AG08395 (cell line): ENCODE results near the gene ROR2.

Source experiments
- DNase-seq: peaks from one replicate; pipeline ENCODE4 v3.0.0; 2012; ENCODE audit warnings: mixed read lengths, low spot score

Gene ROR2

GRCh38 chr9:91716239-91716638, 233.8 kb downstream of the ROR2 start:
- no peak for DNase-seq

GRCh38 chr9:91714874-91715615, 235.0 kb downstream of the ROR2 start:
- DNase-seq = no peak

- DNase-seq = peak; percentile 45
Measured at GRCh38 chr9:91714020-91714806, 235.8 kb downstream of the ROR2 start.

- no peak for DNase-seq
Measured at GRCh38 chr9:91712811-91713210, 237.2 kb downstream of the ROR2 start.

- DNase-seq = no peak
Measured at GRCh38 chr9:91711755-91712601, 238.1 kb downstream of the ROR2 start.

GRCh38 chr9:91710158-91710557, 239.9 kb downstream of the ROR2 start:
- no peak for DNase-seq

- DNase-seq = no peak
Measured at GRCh38 chr9:91705386-91705785, 244.6 kb downstream of the ROR2 start.

- no peak for DNase-seq
Measured at GRCh38 chr9:91700475-91700874, 249.6 kb downstream of the ROR2 start.

GRCh38 chr9:91698266-91698665, 251.8 kb downstream of the ROR2 start:
- no peak for DNase-seq

GRCh38 chr9:91697201-91697600, 252.8 kb downstream of the ROR2 start:
- DNase-seq = no peak

GRCh38 chr9:91694081-91694870, 255.8 kb downstream of the ROR2 start:
- no peak for DNase-seq

GRCh38 chr9:91693226-91693625, 256.8 kb downstream of the ROR2 start:
- no peak for DNase-seq

GRCh38 chr9:91690540-91691249, 259.3 kb downstream of the ROR2 start:
- DNase-seq = no peak

- DNase-seq = no peak
Measured at GRCh38 chr9:91689006-91689405, 261.0 kb downstream of the ROR2 start.

- no peak for DNase-seq
Measured at GRCh38 chr9:91683269-91683668, 266.8 kb downstream of the ROR2 start.

- peak; percentile 45 for DNase-seq
Measured at GRCh38 chr9:91682806-91683205, 267.2 kb downstream of the ROR2 start.

- DNase-seq = peak; percentile 89
Measured at GRCh38 chr9:91681461-91682305, 268.3 kb downstream of the ROR2 start.

GRCh38 chr9:91680998-91681397, 269.0 kb downstream of the ROR2 start:
- DNase-seq = no peak

- no peak for DNase-seq
Measured at GRCh38 chr9:91680106-91680505, 269.9 kb downstream of the ROR2 start.
